ENCODE data around the gene PALM. TPM values are rescaled to one million over a fixed set of nuclear protein-coding genes. Genes with fewer than 3 reads are reported as not detected.
"Not testable (repeated sequence)": the region's sequence is repeated elsewhere in the genome, so short reads cannot be mapped to it uniquely, and the experiment has no call there.

The PALM gene
- total RNA-seq, 1 donor from 2014 or later: 13.9 TPM

- Histone ChIP-seq H4K20me1 (ENCODE audit: low read depth) (no peaks in the 10 kb centered on the region), H3K9ac (no peak overlapping the region), H3K79me2 (ENCODE audit: low read depth) (no peaks in the 10 kb centered on the region), H3K4me1 (no peaks in the 10 kb centered on the region), H3K4me3 (no peak overlapping the region), H3K27ac (no peak overlapping the region), H3K9me3 (ENCODE audit: low read depth) (no peaks in the 10 kb centered on the region), H2AFZ (replicated peaks) (no peak overlapping the region), H3F3A (ENCODE audit: low read depth) (no peaks in the 10 kb centered on the region), H3K27me3 (no peaks in the 10 kb centered on the region), H3K4me2 (no peak overlapping the region), H3K36me3 (no peaks in the 10 kb centered on the region)
- Mint-ChIP-seq H3K9me3 (peaks cover 18% of the 10 kb centered on the region), H3K27ac (no peak overlapping the region), H3K27me3 (ENCODE audit: insufficient read depth, low read depth) (peaks cover 3% of the 10 kb centered on the region), H3K36me3 (peaks cover 13% of the 10 kb centered on the region), H3K4me3 (no peak overlapping the region), H3K4me1 (peaks cover 4% of the 10 kb centered on the region)
- TF ChIP-seq EZH2 (IDR thresholded peaks at IDR 0.05) (no peak), EZH2phosphoT487 (IDR thresholded peaks at IDR 0.05) (no peak), CTCF (IDR thresholded peaks at IDR 0.05) (peak; percentile 47)
- peak; percentile 70 for DNase-seq (ENCODE audit: low spot score)
Measured at GRCh38 chr19:741506-742131, 32.9 kb downstream of the PALM start.

GRCh38 chr19:742540-743075 lies 33.9 kb downstream of the PALM start:
- peaks cover 10% of the 10 kb centered on the region for H3K36me3 Mint-ChIP-seq

GRCh38 chr19:743168-743687 lies 34.5 kb downstream of the PALM start:
- H3K4me1 ChIP-seq: no peaks in the 10 kb centered on the region
- Mint-ChIP-seq H3K27ac (no peak overlapping the region), H3K27me3 (ENCODE audit: insufficient read depth, low read depth) (peaks cover 2% of the 10 kb centered on the region), H3K4me3 (no peak overlapping the region), H3K36me3 (peaks cover 10% of the 10 kb centered on the region), H3K4me1 (peaks cover 2% of the 10 kb centered on the region), H3K9me3 (peaks cover 20% of the 10 kb centered on the region)
- no peak overlapping the region for H3K4me2 ChIP-seq
- H3K36me3 ChIP-seq: no peaks in the 10 kb centered on the region
- no peak overlapping the region for H3K4me3 ChIP-seq
- H3K9me3 ChIP-seq (ENCODE audit: low read depth): no peaks in the 10 kb centered on the region
- H2AFZ ChIP-seq (replicated peaks): no peak overlapping the region
- no peak overlapping the region for H3K27ac ChIP-seq
- H3F3A ChIP-seq (ENCODE audit: low read depth): no peaks in the 10 kb centered on the region
- H3K27me3 ChIP-seq: no peaks in the 10 kb centered on the region
- H4K20me1 ChIP-seq (ENCODE audit: low read depth): no peaks in the 10 kb centered on the region
- no peak for DNase-seq (ENCODE audit: low spot score)
- H3K79me2 ChIP-seq (ENCODE audit: low read depth): no peaks in the 10 kb centered on the region
- H3K9ac ChIP-seq: no peak overlapping the region
- TF ChIP-seq EZH2phosphoT487 (IDR thresholded peaks at IDR 0.05): no peak
- no peak for TF ChIP-seq CTCF (IDR thresholded peaks at IDR 0.05)

More at GRCh38 chr19:742540-743075, 33.9 kb downstream of the PALM start:
- H3F3A ChIP-seq (ENCODE audit: low read depth): no peaks in the 10 kb centered on the region
- H3K4me1 Mint-ChIP-seq: peaks cover 2% of the 10 kb centered on the region
- no peaks in the 10 kb centered on the region for H4K20me1 ChIP-seq (ENCODE audit: low read depth)
- DNase-seq (ENCODE audit: low spot score): no peak
- H3K27me3 Mint-ChIP-seq (ENCODE audit: insufficient read depth, low read depth): peaks cover 3% of the 10 kb centered on the region
- H3K27me3 ChIP-seq: no peaks in the 10 kb centered on the region
- H3K4me1 ChIP-seq: no peaks in the 10 kb centered on the region
- H3K27ac ChIP-seq: no peak overlapping the region
- TF ChIP-seq EZH2phosphoT487 (IDR thresholded peaks at IDR 0.05): no peak
- TF ChIP-seq CTCF (IDR thresholded peaks at IDR 0.05): no peak
- no peak for TF ChIP-seq EZH2 (IDR thresholded peaks at IDR 0.05)
- H3K4me3 Mint-ChIP-seq: no peak overlapping the region
- H3K4me2 ChIP-seq: no peak overlapping the region
- H3K27ac Mint-ChIP-seq: no peak overlapping the region
- no peaks in the 10 kb centered on the region for H3K9me3 ChIP-seq (ENCODE audit: low read depth)
- no peak overlapping the region for H2AFZ ChIP-seq (replicated peaks)
- H3K36me3 ChIP-seq: no peaks in the 10 kb centered on the region
- no peak overlapping the region for H3K9ac ChIP-seq
- peaks cover 20% of the 10 kb centered on the region for H3K9me3 Mint-ChIP-seq
- H3K4me3 ChIP-seq: no peak overlapping the region
- H3K79me2 ChIP-seq (ENCODE audit: low read depth): no peaks in the 10 kb centered on the region

- H3K9me3 Mint-ChIP-seq: peaks cover 20% of the 10 kb centered on the region
- not testable (repeated sequence) for DNase-seq (ENCODE audit: low spot score); H3K4me3 Mint-ChIP-seq; H3K27me3 Mint-ChIP-seq (ENCODE audit: insufficient read depth, low read depth); H3F3A ChIP-seq (ENCODE audit: low read depth); H3K36me3 ChIP-seq; H2AFZ ChIP-seq (replicated peaks); H4K20me1 ChIP-seq (ENCODE audit: low read depth); H3K9ac ChIP-seq; H3K27ac Mint-ChIP-seq; H3K4me3 ChIP-seq; H3K36me3 Mint-ChIP-seq; H3K79me2 ChIP-seq (ENCODE audit: low read depth); H3K27me3 ChIP-seq; H3K4me1 ChIP-seq; H3K27ac ChIP-seq; H3K9me3 ChIP-seq (ENCODE audit: low read depth); H3K4me1 Mint-ChIP-seq; H3K4me2 ChIP-seq
Measured at GRCh38 chr19:745138-745537, 36.4 kb downstream of the PALM start.
